Measurements from ENCODE around the gene PLXNA2. TPM values are rescaled to one million over a fixed set of nuclear protein-coding genes. Genes with fewer than 3 reads are reported as not detected.

PLXNA2 gene
- total and polyA plus RNA-seq, 2 of the 8 experiments (the other 6 are each of a cell fraction or from before 2014, with no cell fraction given), result 0.33 to 1.5 TPM

- Histone ChIP-seq H2AK5ac (ENCODE audit: low read depth, low read length) (no peak overlapping the region), H3K56ac (replicated peaks; ENCODE audit: insufficient read length, low read depth, low read length) (no peak overlapping the region), H3K4me1 (replicated peaks in 1 of 4; ENCODE audit: control insufficient read depth in 3 of 4, insufficient read depth in 4 of 4, low read length in 3 of 4) (peaks cover 0 to 7% (median 5%) of the 10 kb centered on the region in 4 experiments; a peak in 6 of 7 replicates), H2BK20ac (ENCODE audit: low read length) (no peak overlapping the region), H3K79me1 (ENCODE audit: low read depth, low read length) (no peaks in the 10 kb centered on the region), H4K5ac (ENCODE audit: insufficient read length, low read depth, low read length) (no peak overlapping the region), H3K4me3 (ENCODE audit: extremely low read depth in 1 of 4, insufficient read depth in 2 of 4, low read depth in 3 of 4, low read length in 4 of 4) (no peak overlapping the region), H2BK15ac (ENCODE audit: low read length) (no peak overlapping the region), H4K91ac (replicated peaks; ENCODE audit: insufficient read length, low read length) (no peak overlapping the region), H3K4ac (replicated peaks; ENCODE audit: insufficient read length, low read depth, low read length) (no peak overlapping the region), H3K23me2 (ENCODE audit: low read depth, low read length) (no peaks in the 10 kb centered on the region), H2BK120ac (replicated peaks; ENCODE audit: low read depth, low read length) (no peak overlapping the region), H3K9me3 (ENCODE audit: insufficient read depth in 2 of 2, low read depth in 1 of 2, low read length in 1 of 2) (peaks cover 0 to 3% of the 10 kb centered on the region in 2 experiments; a peak in 1 of 4 replicates), H3K36me3 (ENCODE audit: control insufficient read depth in 2 of 4, insufficient read depth in 4 of 4, low read length in 3 of 4) (no peaks in the 10 kb centered on the region), H4K20me1 (replicated peaks in 1 of 2; ENCODE audit: control insufficient read depth in 1 of 2, insufficient read depth in 2 of 2, low read length in 2 of 2) (no peaks in the 10 kb centered on the region), H3K14ac (ENCODE audit: insufficient read length) (no peak overlapping the region), H3K9ac (replicated peaks in 1 of 4; ENCODE audit: extremely low read depth in 1 of 4, low read depth in 3 of 4, low read length in 3 of 4) (no peak overlapping the region), H3K18ac (ENCODE audit: extremely low read depth, low read length) (no peak overlapping the region), H3K4me2 (ENCODE audit: insufficient read depth in 1 of 2, low read depth in 2 of 2, low read length in 2 of 2) (no peak overlapping the region), H2BK12ac (ENCODE audit: low read depth, low read length) (no peak overlapping the region), H2BK5ac (ENCODE audit: low read depth, low read length) (no peak overlapping the region), H4K8ac (ENCODE audit: extremely low read depth, insufficient read depth, low read length) (no peak overlapping the region), H3K79me2 (ENCODE audit: control insufficient read depth in 1 of 2, insufficient read depth in 2 of 2, low read length in 2 of 2) (no peaks in the 10 kb centered on the region), H3K27ac (ENCODE audit: low read depth, low read length) (no peak overlapping the region), H3K27me3 (replicated peaks in 1 of 4; ENCODE audit: control insufficient read depth in 3 of 4, extremely low read depth in 1 of 4, insufficient read depth in 3 of 4, low read length in 3 of 4) (no peaks in the 10 kb centered on the region; a peak in 1 of 7 replicates), H3K23ac (ENCODE audit: insufficient read length) (no peak overlapping the region), H2AFZ (ENCODE audit: low read length) (no peak overlapping the region)
- ChIA-PET CTCF (ENCODE audit: partially characterized antibody) (interaction anchor here (0.6 to 2.3 kb wide), 8 partner anchors 9 to 855 kb away, joined by 3 to 13 read pairs (median 4); no protein-coding TSS in a partner anchor), POLR2A (ENCODE audit: partially characterized antibody) (no interaction called here)
- DNase-seq (ENCODE audit: low read depth in 1 of 2, low spot score in 2 of 2) (no peak), FAIRE-seq (no peak)
- WGBS, 2 experiments (ENCODE audit: extremely low coverage in 1 of 2, insufficient coverage in 1 of 2, insufficient read length in 1 of 2, insufficient replicate concordance in 2 of 2, low coverage in 1 of 2, low lambda C conversion rate in 2 of 2, missing lambda C conversion rate in 1 of 2), result 86% methylated on average over 6 of the region's 6 CpGs; no CpG with 5 or more reads in 1 of the 2 experiments
- TF ChIP-seq SIRT6 (IDR thresholded peaks at IDR 0.05; ENCODE audit: low read length), result no peak
- TF ChIP-seq, protein P1, sequence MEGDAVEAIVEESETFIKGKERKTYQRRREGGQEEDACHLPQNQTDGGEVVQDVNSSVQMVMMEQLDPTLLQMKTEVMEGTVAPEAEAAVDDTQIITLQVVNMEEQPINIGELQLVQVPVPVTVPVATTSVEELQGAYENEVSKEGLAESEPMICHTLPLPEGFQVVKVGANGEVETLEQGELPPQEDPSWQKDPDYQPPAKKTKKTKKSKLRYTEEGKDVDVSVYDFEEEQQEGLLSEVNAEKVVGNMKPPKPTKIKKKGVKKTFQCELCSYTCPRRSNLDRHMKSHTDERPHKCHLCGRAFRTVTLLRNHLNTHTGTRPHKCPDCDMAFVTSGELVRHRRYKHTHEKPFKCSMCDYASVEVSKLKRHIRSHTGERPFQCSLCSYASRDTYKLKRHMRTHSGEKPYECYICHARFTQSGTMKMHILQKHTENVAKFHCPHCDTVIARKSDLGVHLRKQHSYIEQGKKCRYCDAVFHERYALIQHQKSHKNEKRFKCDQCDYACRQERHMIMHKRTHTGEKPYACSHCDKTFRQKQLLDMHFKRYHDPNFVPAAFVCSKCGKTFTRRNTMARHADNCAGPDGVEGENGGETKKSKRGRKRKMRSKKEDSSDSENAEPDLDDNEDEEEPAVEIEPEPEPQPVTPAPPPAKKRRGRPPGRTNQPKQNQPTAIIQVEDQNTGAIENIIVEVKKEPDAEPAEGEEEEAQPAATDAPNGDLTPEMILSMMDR (IDR thresholded peaks at IDR 0.05; ENCODE audit: control extremely low read depth in 1 of 3, insufficient read depth in 1 of 3, low read depth in 1 of 3, low read length in 3 of 3), result no peak
- no peak for TF ChIP-seq SUZ12 (IDR thresholded peaks at IDR 0.05; ENCODE audit: low read length)
- no peak for TF ChIP-seq SAP30 (IDR thresholded peaks at IDR 0.05; ENCODE audit: insufficient read depth, insufficient replicate concordance, low read length)
- TF ChIP-seq NANOG (IDR thresholded peaks at IDR 0.05; ENCODE audit: insufficient read depth, low read depth, low read length, poor library complexity, severe bottlenecking), result no peak
- TF ChIP-seq SRF (IDR thresholded peaks at IDR 0.05; ENCODE audit: low read depth, low read length), result no peak
- TF ChIP-seq RXRA (IDR thresholded peaks at IDR 0.05; ENCODE audit: insufficient read depth, low read depth, low read length), result no peak
- TF ChIP-seq BRCA1 (IDR thresholded peaks at IDR 0.05; ENCODE audit: low read depth, low read length), result no peak
- no peak for TF ChIP-seq TAF1 (IDR thresholded peaks at IDR 0.05; ENCODE audit: low read depth, low read length)
- no peak for TF ChIP-seq SIN3A (conservative IDR thresholded peaks at IDR 0.05 in 1 of 2, IDR thresholded peaks at IDR 0.05 in 1 of 2; ENCODE audit: low read depth in 1 of 2, low read length in 2 of 2)
- no peak for TF ChIP-seq JUND (IDR thresholded peaks at IDR 0.05; ENCODE audit: low read length)
- no peak for TF ChIP-seq SIX5 (IDR thresholded peaks at IDR 0.05; ENCODE audit: low read depth, low read length)
Observed at GRCh38 chr1:208002078-208002477, 242.1 kb downstream of the PLXNA2 start.
